Measurements from ENCODE around the gene PALD1. TPM values are rescaled to one million over a fixed set of nuclear protein-coding genes. Genes with fewer than 3 reads are reported as not detected.

The PALD1 gene
- polyA plus RNA-seq, 2 of the 4 experiments (the other 2 are of a cell fraction) = 3.6 to 5.5 TPM

DNA sequence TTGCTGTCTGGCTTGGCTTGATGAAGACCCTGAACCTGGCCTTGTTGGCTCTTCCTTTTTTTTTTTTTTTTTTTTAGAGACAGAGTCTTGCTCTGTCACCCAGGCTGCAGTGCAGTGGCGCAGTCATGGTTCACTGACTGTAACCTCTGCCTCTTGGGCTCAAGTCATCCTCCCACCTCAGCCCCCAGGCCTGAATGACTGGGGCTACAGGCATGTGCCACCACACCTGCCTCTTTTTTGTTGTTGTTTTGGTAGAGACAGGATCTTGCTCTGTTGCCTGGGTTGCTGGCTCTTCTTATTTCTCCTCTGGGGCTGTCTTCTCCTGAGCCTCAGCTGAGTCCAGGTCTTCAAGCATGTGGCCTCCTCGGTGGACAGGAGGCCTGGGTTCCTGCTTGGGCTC, 79.3 kb downstream of the PALD1 start:
- ATAC-seq (no peak), FAIRE-seq (no peak), DNase-seq (ENCODE audit: low read depth in 1 of 2, low spot score in 1 of 2) (no peak)
- H3K4me1 ChIP-seq = no peaks in the 10 kb centered on the region
- TF ChIP-seq EHF (CRISPR knock-in tag; IDR thresholded peaks at IDR 0.05) = no peak
- TF ChIP-seq, protein P1, sequence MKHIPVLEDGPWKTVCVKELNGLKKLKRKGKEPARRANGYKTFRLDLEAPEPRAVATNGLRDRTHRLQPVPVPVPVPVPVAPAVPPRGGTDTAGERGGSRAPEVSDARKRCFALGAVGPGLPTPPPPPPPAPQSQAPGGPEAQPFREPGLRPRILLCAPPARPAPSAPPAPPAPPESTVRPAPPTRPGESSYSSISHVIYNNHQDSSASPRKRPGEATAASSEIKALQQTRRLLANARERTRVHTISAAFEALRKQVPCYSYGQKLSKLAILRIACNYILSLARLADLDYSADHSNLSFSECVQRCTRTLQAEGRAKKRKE (CRISPR knock-in tag; IDR thresholded peaks at IDR 0.05; ENCODE audit: low read depth) = no peak
- TF ChIP-seq TFCP2L1 (CRISPR knock-in tag; IDR thresholded peaks at IDR 0.05) = no peak
- TF ChIP-seq GATA3 (IDR thresholded peaks at IDR 0.05; ENCODE audit: borderline replicate concordance) = no peak
- H3K4me3 ChIP-seq = no peak overlapping the region
- ChIA-PET CTCF (interaction anchor here (1.7 to 6.3 kb wide), 3 partner anchors 7 to 201 kb away, joined by 6 to 63 read pairs (median 45); no protein-coding TSS in a partner anchor), POLR2A (no interaction called here)
- no peak overlapping the region for H3K27ac ChIP-seq
- 71% methylated on average over 2 of the region's 2 CpGs for WGBS (ENCODE audit: missing lambda C conversion rate)
- H3K9me3 ChIP-seq = no peaks in the 10 kb centered on the region
- H3K4me2 ChIP-seq = no peak overlapping the region

- H3K4me2 ChIP-seq = no peak overlapping the region
- CTCF ChIA-PET = interaction anchor here (0.9 to 6.3 kb wide), 9 partner anchors 8 to 726 kb away, joined by 3 to 63 read pairs (median 5); no protein-coding TSS in a partner anchor
- no peak overlapping the region for H3K27ac ChIP-seq
- POLR2A ChIA-PET = no interaction called here
- ATAC-seq (no peak), FAIRE-seq (no peak), DNase-seq (ENCODE audit: low read depth in 1 of 2, low spot score in 1 of 2) (no peak)
- H3K4me3 ChIP-seq = no peak overlapping the region
- 86% methylated on average over 11 of the region's 11 CpGs for WGBS (ENCODE audit: missing lambda C conversion rate)
- H3K4me1 ChIP-seq = no peaks in the 10 kb centered on the region
- TF ChIP-seq EP300 (IDR thresholded peaks at IDR 0.05) (no peak), CHD4 (IDR thresholded peaks at IDR 0.05; ENCODE audit: borderline replicate concordance) (no peak), NPAS2 (CRISPR knock-in tag; IDR thresholded peaks at IDR 0.05; ENCODE audit: borderline replicate concordance) (no peak)
- TF ChIP-seq, protein P1 (CRISPR knock-in tag; IDR thresholded peaks at IDR 0.05; ENCODE audit: low read depth) = no peak
- TF ChIP-seq, protein P2, sequence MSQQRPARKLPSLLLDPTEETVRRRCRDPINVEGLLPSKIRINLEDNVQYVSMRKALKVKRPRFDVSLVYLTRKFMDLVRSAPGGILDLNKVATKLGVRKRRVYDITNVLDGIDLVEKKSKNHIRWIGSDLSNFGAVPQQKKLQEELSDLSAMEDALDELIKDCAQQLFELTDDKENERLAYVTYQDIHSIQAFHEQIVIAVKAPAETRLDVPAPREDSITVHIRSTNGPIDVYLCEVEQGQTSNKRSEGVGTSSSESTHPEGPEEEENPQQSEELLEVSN (IDR thresholded peaks at IDR 0.05; ENCODE audit: borderline replicate concordance, low read depth) = no peak
- no peaks in the 10 kb centered on the region for H3K9me3 ChIP-seq
Measured at GRCh38 chr10:70558295-70558694, 79.7 kb downstream of the PALD1 start.

DNA sequence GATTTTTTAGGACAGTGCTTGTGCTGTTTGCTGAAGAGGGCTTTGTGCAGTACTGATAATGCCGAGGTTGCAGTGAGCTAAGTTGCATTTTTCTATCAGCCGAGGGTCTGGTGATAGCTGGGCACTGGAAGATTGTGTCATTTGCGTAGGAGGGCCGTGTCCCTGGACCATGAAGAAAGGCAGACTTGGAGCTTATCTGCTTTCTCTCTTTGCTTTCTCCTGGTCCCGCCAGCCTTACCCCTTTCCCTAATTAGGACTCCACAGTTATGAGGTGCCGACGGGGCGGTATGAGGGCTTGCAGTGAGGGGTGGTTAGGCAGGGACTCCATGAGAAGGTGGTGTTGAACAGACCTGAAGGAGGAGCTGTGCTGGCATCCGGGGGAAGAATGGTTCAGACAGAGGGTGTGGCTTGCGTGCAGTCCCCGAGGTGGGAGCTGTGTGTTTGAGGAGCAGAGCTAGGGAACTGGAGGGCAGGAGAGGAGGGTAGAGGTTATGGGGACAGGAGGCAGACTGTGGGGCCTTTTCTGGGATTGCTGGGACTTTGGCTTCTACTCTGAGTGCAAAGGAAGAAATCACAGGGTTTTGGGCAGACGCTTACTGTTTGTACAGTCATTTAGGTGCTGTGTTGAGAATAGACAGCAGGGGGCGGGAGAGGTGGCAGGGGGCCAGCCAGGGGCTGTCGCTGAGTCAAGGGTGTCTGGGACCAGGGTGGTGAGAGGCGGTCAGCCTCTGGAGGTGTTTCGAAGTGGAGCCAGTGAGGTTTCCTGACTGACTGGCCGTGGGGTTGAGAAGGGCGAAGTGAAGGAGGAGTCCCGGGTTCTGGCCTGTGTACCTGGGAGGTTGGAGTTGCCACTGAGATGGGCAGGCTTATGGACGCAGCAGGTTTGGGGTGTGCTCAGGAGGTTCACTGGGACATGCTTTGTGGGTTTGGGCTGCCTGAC, 80.6 kb downstream of the PALD1 start:
- POLR2A ChIA-PET = no interaction called here
- H3K9me3 ChIP-seq = no peaks in the 10 kb centered on the region
- no peak for FAIRE-seq
- CTCF ChIA-PET = interaction anchor here (0.6 to 6.3 kb wide), 19 partner anchors 8 to 725 kb away, joined by 3 to 63 read pairs (median 3); no protein-coding TSS in a partner anchor
- H3K4me1 ChIP-seq = no peaks in the 10 kb centered on the region
- peak; percentile 48 to 52 for DNase-seq (ENCODE audit: low read depth in 1 of 2, low spot score in 1 of 2)
- ATAC-seq = peak; percentile 75 to 90
- H3K27ac ChIP-seq = no peak overlapping the region
- 0 out of 3 replicates have a peak overlapping the region, but pooled peaks have one; percentile 23 for H3K4me2 ChIP-seq
- WGBS (ENCODE audit: missing lambda C conversion rate) = 63% methylated on average over 20 of the region's 20 CpGs
- H3K4me3 ChIP-seq = no peak overlapping the region
- no peak for TF ChIP-seq RFX5 (IDR thresholded peaks at IDR 0.05)
- TF ChIP-seq TP53 (CRISPR knock-in tag; IDR thresholded peaks at IDR 0.05) = no peak
- TF ChIP-seq FOSB (CRISPR knock-in tag; IDR thresholded peaks at IDR 0.05) = no peak
- TF ChIP-seq CTCF (IDR thresholded peaks at IDR 0.05) = peak; percentile 41
- peak; percentile 57; the same call in 2 of the 3 replicates for TF ChIP-seq SMC3 (IDR thresholded peaks at IDR 0.05)
- no peak for TF ChIP-seq HEYL (CRISPR knock-in tag; IDR thresholded peaks at IDR 0.05)
- TF ChIP-seq RCOR1 (IDR thresholded peaks at IDR 0.05; ENCODE audit: low read depth, low read length) = no peak
- TF ChIP-seq CHD4 (IDR thresholded peaks at IDR 0.05; ENCODE audit: borderline replicate concordance) = no peak
- no peak for TF ChIP-seq ELK1 (IDR thresholded peaks at IDR 0.05; ENCODE audit: low read depth, low read length)
- TF ChIP-seq PHF8 (IDR thresholded peaks at IDR 0.05; ENCODE audit: borderline replicate concordance, low read depth) = no peak
- no peak for TF ChIP-seq CEBPB (IDR thresholded peaks at IDR 0.05)
- no peak for TF ChIP-seq USF2 (IDR thresholded peaks at IDR 0.05)
- TF ChIP-seq HOXB5 (CRISPR knock-in tag; IDR thresholded peaks at IDR 0.05) = no peak
- no peak for TF ChIP-seq EP300 (IDR thresholded peaks at IDR 0.05)
- no peak for TF ChIP-seq NR3C1 (IDR thresholded peaks at IDR 0.05)
- TF ChIP-seq, protein P3, sequence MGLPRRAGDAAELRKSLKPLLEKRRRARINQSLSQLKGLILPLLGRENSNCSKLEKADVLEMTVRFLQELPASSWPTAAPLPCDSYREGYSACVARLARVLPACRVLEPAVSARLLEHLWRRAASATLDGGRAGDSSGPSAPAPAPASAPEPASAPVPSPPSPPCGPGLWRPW (IDR thresholded peaks at IDR 0.05) = no peak

Measured in A549 (cell line).